IPS-20b (cell line): Measurements from ENCODE around the gene DMRTA2.

Source experiments
- H3K27ac ChIP-seq: one replicate; pipeline ENCODE4 v1.5.1; 2013; ENCODE audit warnings: low read length
- H3K27me3 ChIP-seq: 2 replicates; pipeline ENCODE4 v1.6.1; 2013; ENCODE audit warnings: mild to moderate bottlenecking, low read length, inconsistent platforms; ENCODE audit not compliant: insufficient read depth
- H3K36me3 ChIP-seq: 2 replicates; pipeline ENCODE4 v1.6.1; 2013; ENCODE audit warnings: low read depth, mild to moderate bottlenecking, inconsistent platforms, low read length, moderate library complexity; ENCODE audit not compliant: insufficient read depth
- H3K4me1 ChIP-seq: 2 replicates; pipeline ENCODE4 v1.6.1; 2013; ENCODE audit warnings: mild to moderate bottlenecking, control low read depth, inconsistent platforms, low read length, moderate library complexity; ENCODE audit not compliant: insufficient read depth
- H3K4me3 ChIP-seq: 2 replicates; pipeline ENCODE4 v1.5.1; 2013; ENCODE audit warnings: mild to moderate bottlenecking, low read length, inconsistent platforms
- H3K9ac ChIP-seq: 2 replicates; pipeline ENCODE4 v1.6.1; 2013; ENCODE audit warnings: low read depth, mild to moderate bottlenecking, inconsistent platforms, low read length, moderate library complexity
- H3K9me3 ChIP-seq: 2 replicates; pipeline ENCODE4 v1.6.1; 2013; ENCODE audit warnings: mild to moderate bottlenecking, low read depth, low read length, inconsistent platforms; ENCODE audit not compliant: insufficient read depth

Gene DMRTA2

GRCh38 chr1:50421768-50422674 lies 1.2 kb downstream of the DMRTA2 start:
- H3K27me3 ChIP-seq, result peaks cover 100% of the 10 kb centered on the region
- no peaks in the 10 kb centered on the region for H3K36me3 ChIP-seq
- H3K4me1 ChIP-seq, result no peaks in the 10 kb centered on the region
- H3K9me3 ChIP-seq, result peaks cover 11% of the 10 kb centered on the region; the same call in 1 of the 2 replicates
- H3K4me3 ChIP-seq, result peak overlapping the region; percentile 60
- no peak overlapping the region for H3K9ac ChIP-seq
- H3K27ac ChIP-seq, result no peak overlapping the region

GRCh38 chr1:50421366-50421748 lies 1.9 kb downstream of the DMRTA2 start:
- H3K9ac ChIP-seq, result no peak overlapping the region
- no peaks in the 10 kb centered on the region; the same call in 1 of the 2 replicates for H3K4me1 ChIP-seq
- H3K4me3 ChIP-seq, result peak overlapping the region; percentile 45
- peaks cover 11% of the 10 kb centered on the region; the same call in 1 of the 2 replicates for H3K9me3 ChIP-seq
- no peaks in the 10 kb centered on the region for H3K36me3 ChIP-seq
- no peak overlapping the region for H3K27ac ChIP-seq
- peaks cover 100% of the 10 kb centered on the region for H3K27me3 ChIP-seq

- H3K9ac ChIP-seq, result no peak overlapping the region
These were observed 2.4 kb downstream of the DMRTA2 start for GRCh38 chr1:50420689-50421365.

GRCh38 chr1:50419907-50420677 lies 3.2 kb downstream of the DMRTA2 start:
- H3K27ac ChIP-seq, result no peak overlapping the region
- no peaks in the 10 kb centered on the region; the same call in 1 of the 2 replicates for H3K4me1 ChIP-seq
- H3K9me3 ChIP-seq, result peaks cover 11% of the 10 kb centered on the region; the same call in 1 of the 2 replicates
- H3K36me3 ChIP-seq, result no peaks in the 10 kb centered on the region
- peaks cover 100% of the 10 kb centered on the region for H3K27me3 ChIP-seq
- H3K9ac ChIP-seq, result no peak overlapping the region
- peak overlapping the region; percentile 45; the same call in 1 of the 2 replicates for H3K4me3 ChIP-seq

More at GRCh38 chr1:50420689-50421365, 2.4 kb downstream of the DMRTA2 start:
- Histone ChIP-seq H3K9me3 (peaks cover 11% of the 10 kb centered on the region; the same call in 1 of the 2 replicates), H3K27me3 (peaks cover 100% of the 10 kb centered on the region), H3K36me3 (no peaks in the 10 kb centered on the region), H3K27ac (no peak overlapping the region), H3K4me3 (peak overlapping the region; percentile 45; the same call in 1 of the 2 replicates), H3K4me1 (no peaks in the 10 kb centered on the region; the same call in 1 of the 2 replicates)

- H3K4me1 ChIP-seq, result no peaks in the 10 kb centered on the region; the same call in 1 of the 2 replicates
- H3K27me3 ChIP-seq, result peaks cover 100% of the 10 kb centered on the region
- no peak overlapping the region for H3K4me3 ChIP-seq
- no peak overlapping the region for H3K9ac ChIP-seq
- no peaks in the 10 kb centered on the region for H3K36me3 ChIP-seq
- no peak overlapping the region for H3K27ac ChIP-seq
- H3K9me3 ChIP-seq, result peaks cover 6% of the 10 kb centered on the region; the same call in 1 of the 2 replicates
These were observed 3.9 kb downstream of the DMRTA2 start for GRCh38 chr1:50419192-50419906.

GRCh38 chr1:50418600-50419109 lies 4.6 kb downstream of the DMRTA2 start:
- Histone ChIP-seq H3K9me3 (peaks cover 5% of the 10 kb centered on the region; the same call in 1 of the 2 replicates), H3K36me3 (no peaks in the 10 kb centered on the region), H3K27me3 (peaks cover 100% of the 10 kb centered on the region), H3K27ac (no peak overlapping the region), H3K9ac (no peak overlapping the region), H3K4me1 (no peaks in the 10 kb centered on the region; the same call in 1 of the 2 replicates), H3K4me3 (peak overlapping the region; percentile 57)

GRCh38 chr1:50417946-50418599 lies 5.2 kb downstream of the DMRTA2 start:
- H3K27me3 ChIP-seq, result peaks cover 100% of the 10 kb centered on the region
- no peaks in the 10 kb centered on the region for H3K36me3 ChIP-seq

GRCh38 chr1:50417507-50417906 lies 5.7 kb downstream of the DMRTA2 start:
- Histone ChIP-seq H3K27me3 (peaks cover 100% of the 10 kb centered on the region), H3K9me3 (peaks cover 5% of the 10 kb centered on the region; the same call in 1 of the 2 replicates), H3K4me3 (peak overlapping the region; percentile 67; the same call in 1 of the 2 replicates), H3K27ac (no peak overlapping the region), H3K4me1 (no peaks in the 10 kb centered on the region; the same call in 1 of the 2 replicates), H3K9ac (no peak overlapping the region), H3K36me3 (no peaks in the 10 kb centered on the region)

More at GRCh38 chr1:50417946-50418599, 5.2 kb downstream of the DMRTA2 start:
- Histone ChIP-seq H3K9me3 (peaks cover 5% of the 10 kb centered on the region; the same call in 1 of the 2 replicates), H3K4me1 (no peaks in the 10 kb centered on the region; the same call in 1 of the 2 replicates), H3K9ac (no peak overlapping the region), H3K27ac (no peak overlapping the region), H3K4me3 (peak overlapping the region; percentile 57; the same call in 1 of the 2 replicates)

- Histone ChIP-seq H3K9me3 (peaks cover 1% of the 10 kb centered on the region; the same call in 1 of the 2 replicates), H3K27me3 (peaks cover 100% of the 10 kb centered on the region), H3K4me3 (peak overlapping the region; percentile 67), H3K36me3 (no peaks in the 10 kb centered on the region), H3K27ac (no peak overlapping the region), H3K4me1 (no peaks in the 10 kb centered on the region; the same call in 1 of the 2 replicates), H3K9ac (no peak overlapping the region)
These were observed 6.4 kb downstream of the DMRTA2 start for GRCh38 chr1:50416553-50417453.
